Esophagus squamous epithelium (tissue), 4 donors: ENCODE measurements around the gene KDM4C.

Experiments
- POLR2A ChIP-seq, 4 donors: fragments of 450-650 bp; IDR thresholded peaks; one replicate each; pipeline ENCODE4 v1.6.1; 2017; ENCODE audit warnings: antibody characterized with exemption in 4 of 4, mild to moderate bottlenecking in 4 of 4, moderate library complexity in 3 of 4
- TF ChIP-seq, protein P1 (sequence below), 6 experiments: fragments of 450-650 bp in 4 of 6; fragments of 200-600 bp in 2 of 6; sonication (generic) in 2 of 6; IDR thresholded peaks; one replicate each; pipeline ENCODE4 v1.5.1; 2016 to 2019; ENCODE audit warnings: antibody characterized with exemption in 6 of 6, mild to moderate bottlenecking in 4 of 6, moderate library complexity in 4 of 6

DNA sequence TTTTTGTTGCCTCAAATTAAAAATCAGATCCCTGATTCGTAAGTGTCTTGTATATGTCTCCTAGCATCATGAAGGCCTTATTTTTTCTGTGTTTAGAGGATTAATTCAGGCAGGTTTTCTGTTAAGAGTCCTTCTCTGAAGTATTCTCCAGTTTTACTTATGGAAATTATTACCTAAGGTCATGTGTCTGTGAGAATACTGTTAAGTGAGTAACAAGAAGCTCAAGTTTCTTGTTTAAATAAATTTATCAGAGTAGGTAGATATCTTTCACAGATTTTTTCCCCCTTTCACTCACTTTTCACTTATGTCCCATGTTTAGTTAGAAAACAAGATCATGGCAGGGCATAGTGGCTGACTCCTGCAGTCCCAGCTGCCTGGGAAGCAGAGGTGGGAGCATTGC lies 233.6 kb downstream of the KDM4C start:
- TF ChIP-seq POLR2A (IDR thresholded peaks at IDR 0.05) = no peak
- TF ChIP-seq, protein P1, sequence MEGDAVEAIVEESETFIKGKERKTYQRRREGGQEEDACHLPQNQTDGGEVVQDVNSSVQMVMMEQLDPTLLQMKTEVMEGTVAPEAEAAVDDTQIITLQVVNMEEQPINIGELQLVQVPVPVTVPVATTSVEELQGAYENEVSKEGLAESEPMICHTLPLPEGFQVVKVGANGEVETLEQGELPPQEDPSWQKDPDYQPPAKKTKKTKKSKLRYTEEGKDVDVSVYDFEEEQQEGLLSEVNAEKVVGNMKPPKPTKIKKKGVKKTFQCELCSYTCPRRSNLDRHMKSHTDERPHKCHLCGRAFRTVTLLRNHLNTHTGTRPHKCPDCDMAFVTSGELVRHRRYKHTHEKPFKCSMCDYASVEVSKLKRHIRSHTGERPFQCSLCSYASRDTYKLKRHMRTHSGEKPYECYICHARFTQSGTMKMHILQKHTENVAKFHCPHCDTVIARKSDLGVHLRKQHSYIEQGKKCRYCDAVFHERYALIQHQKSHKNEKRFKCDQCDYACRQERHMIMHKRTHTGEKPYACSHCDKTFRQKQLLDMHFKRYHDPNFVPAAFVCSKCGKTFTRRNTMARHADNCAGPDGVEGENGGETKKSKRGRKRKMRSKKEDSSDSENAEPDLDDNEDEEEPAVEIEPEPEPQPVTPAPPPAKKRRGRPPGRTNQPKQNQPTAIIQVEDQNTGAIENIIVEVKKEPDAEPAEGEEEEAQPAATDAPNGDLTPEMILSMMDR (IDR thresholded peaks at IDR 0.05) = no peak
